ENCODE measurements around the gene NTN5. TPM values are rescaled to one million over a fixed set of nuclear protein-coding genes. Genes with fewer than 3 reads are reported as not detected.

The NTN5 gene
- total and polyA plus RNA-seq, 10 of the 15 experiments (the other 5 are each of a cell fraction or from before 2014, with no cell fraction given) = 0.07 to 0.22 TPM; not detected in 8

GRCh38 chr19:48637449-48637947 is 35.3 kb downstream of the NTN5 start (continued):
- TF ChIP-seq ZNF687 (IDR thresholded peaks at IDR 0.05) = no peak
- TF ChIP-seq NFYB (IDR thresholded peaks at IDR 0.05; ENCODE audit: insufficient read depth, low read depth, low read length) = peak; percentile 93
- no peak for TF ChIP-seq STAT3 (IDR thresholded peaks at IDR 0.05; ENCODE audit: low read depth, low read length)
- TF ChIP-seq RBBP5 (conservative IDR thresholded peaks at IDR 0.05) = no peak
- no peak; the same call in 1 of the 2 replicates for TF ChIP-seq RB1 (IDR thresholded peaks at IDR 0.05; ENCODE audit: borderline replicate concordance)
- peak; percentile 93 for TF ChIP-seq RAD51 (IDR thresholded peaks at IDR 0.05)
- TF ChIP-seq ATF3 (IDR thresholded peaks at IDR 0.05; ENCODE audit: borderline replicate concordance, extremely low read depth, low read depth, low read length) = 0 out of 2 replicates have a peak, but pooled peaks have one; percentile 18
- peak; percentile 91 for TF ChIP-seq ZNF384 (IDR thresholded peaks at IDR 0.05; ENCODE audit: borderline replicate concordance, low read depth, low read length)
- peak; percentile 95; the same call in 1 of the 2 replicates for TF ChIP-seq MAX (IDR thresholded peaks at IDR 0.05; ENCODE audit: low read depth, low read length)
- TF ChIP-seq EZH2 (IDR thresholded peaks at IDR 0.05; ENCODE audit: borderline replicate concordance, control insufficient read depth, low read depth, low read length) = no peak
- TF ChIP-seq MTA2 (IDR thresholded peaks at IDR 0.05; ENCODE audit: low read depth) = no peak
- TF ChIP-seq E2F4 (IDR thresholded peaks at IDR 0.05; ENCODE audit: low read depth, low read length) = 0 out of 2 replicates have a peak, but pooled peaks have one; percentile 35
- TF ChIP-seq IRF3 (IDR thresholded peaks at IDR 0.05) = peak; percentile 88
- TF ChIP-seq YY1 (IDR thresholded peaks at IDR 0.05; ENCODE audit: low read depth, low read length) = no peak
- no peak for TF ChIP-seq ZSCAN29 (IDR thresholded peaks at IDR 0.05)
- TF ChIP-seq MLLT1 (IDR thresholded peaks at IDR 0.05) = peak; percentile 83; the same call in 1 of the 2 replicates
- TF ChIP-seq BCL3 (IDR thresholded peaks at IDR 0.05; ENCODE audit: borderline replicate concordance, insufficient read depth, low read depth, low read length, poor library complexity, severe bottlenecking) = no peak
- TF ChIP-seq NFYA (IDR thresholded peaks at IDR 0.05; ENCODE audit: borderline replicate concordance, low read depth, low read length) = peak; percentile 20; the same call in 1 of the 2 replicates
- no peak for TF ChIP-seq JUND (IDR thresholded peaks at IDR 0.05; ENCODE audit: low read depth, low read length)
- no peak for TF ChIP-seq ZBED1 (IDR thresholded peaks at IDR 0.05; ENCODE audit: borderline replicate concordance)

Data from GM12878 (cell line).